Omental fat pad (tissue), 4 donors: ENCODE measurements around the gene AP1G2. TPM values are rescaled to one million over a fixed set of nuclear protein-coding genes. Genes with fewer than 3 reads are reported as not detected.

Experiments
- ATAC-seq: fragments of 150-250 bp; one replicate; pipeline ENCODE4 v1.9.1; 2016; ENCODE audit warnings: mild to moderate bottlenecking, moderate library complexity; ENCODE audit not compliant: low FRiP score
- DNase-seq: peaks from one replicate; pipeline ENCODE4 v3.0.0-alpha.2; 2019; ENCODE audit warnings: low spot score
- total RNA-seq, 4 donors: library from RNA; depleted of rRNA; stranded (reverse); fragments of >200 nt; gene quantifications; one replicate each; pipeline ENCODE4 v1.1.0, GENCODE V29; 2016
- TF ChIP-seq, protein P1 (sequence below), 3 donors: fragments of 450-650 bp; IDR thresholded peaks; one replicate each; pipeline ENCODE4 v1.5.1; 2016 to 2017; ENCODE audit warnings: antibody characterized with exemption in 3 of 3, mild to moderate bottlenecking in 3 of 3, moderate library complexity in 2 of 3

The AP1G2 gene
- total RNA-seq, result 10 to 100 TPM; 49.5 to 72.9 (median 58.0) TPM

GRCh38 chr14:23567186-23568020 lies at the start of gene AP1G2:
Gene AP1G2, minus strand, starts transcription at chr14:23567791. Its CDS starts 477 bp downstream, at chr14:23567314.
- TF ChIP-seq, protein P1, sequence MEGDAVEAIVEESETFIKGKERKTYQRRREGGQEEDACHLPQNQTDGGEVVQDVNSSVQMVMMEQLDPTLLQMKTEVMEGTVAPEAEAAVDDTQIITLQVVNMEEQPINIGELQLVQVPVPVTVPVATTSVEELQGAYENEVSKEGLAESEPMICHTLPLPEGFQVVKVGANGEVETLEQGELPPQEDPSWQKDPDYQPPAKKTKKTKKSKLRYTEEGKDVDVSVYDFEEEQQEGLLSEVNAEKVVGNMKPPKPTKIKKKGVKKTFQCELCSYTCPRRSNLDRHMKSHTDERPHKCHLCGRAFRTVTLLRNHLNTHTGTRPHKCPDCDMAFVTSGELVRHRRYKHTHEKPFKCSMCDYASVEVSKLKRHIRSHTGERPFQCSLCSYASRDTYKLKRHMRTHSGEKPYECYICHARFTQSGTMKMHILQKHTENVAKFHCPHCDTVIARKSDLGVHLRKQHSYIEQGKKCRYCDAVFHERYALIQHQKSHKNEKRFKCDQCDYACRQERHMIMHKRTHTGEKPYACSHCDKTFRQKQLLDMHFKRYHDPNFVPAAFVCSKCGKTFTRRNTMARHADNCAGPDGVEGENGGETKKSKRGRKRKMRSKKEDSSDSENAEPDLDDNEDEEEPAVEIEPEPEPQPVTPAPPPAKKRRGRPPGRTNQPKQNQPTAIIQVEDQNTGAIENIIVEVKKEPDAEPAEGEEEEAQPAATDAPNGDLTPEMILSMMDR (IDR thresholded peaks at IDR 0.05), result no peak
- ATAC-seq (peak; percentile 91), DNase-seq (peak; percentile 49)

DNA sequence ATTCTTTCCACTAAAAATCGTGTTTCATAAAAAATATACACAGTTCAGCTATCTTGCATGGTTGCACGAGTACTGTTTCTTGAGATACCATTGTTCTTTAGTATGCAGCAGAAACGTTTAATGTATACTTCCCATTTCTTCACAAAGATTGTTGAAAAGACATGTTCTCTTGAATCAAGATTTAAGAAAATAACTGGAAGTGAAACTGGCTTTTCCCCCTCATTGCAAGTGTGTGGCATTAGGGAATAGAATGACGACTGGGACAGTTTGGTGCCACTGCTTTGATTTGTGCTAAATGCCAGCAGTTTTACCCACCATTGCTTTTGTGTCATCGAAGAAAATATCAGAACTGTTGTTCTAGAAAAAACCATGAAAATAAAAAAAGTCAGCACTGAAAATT lies 48.3 kb upstream of the AP1G2 start:
- DNase-seq (no peak), ATAC-seq (no peak)
- TF ChIP-seq, protein P1 (IDR thresholded peaks at IDR 0.05), result no peak

DNA sequence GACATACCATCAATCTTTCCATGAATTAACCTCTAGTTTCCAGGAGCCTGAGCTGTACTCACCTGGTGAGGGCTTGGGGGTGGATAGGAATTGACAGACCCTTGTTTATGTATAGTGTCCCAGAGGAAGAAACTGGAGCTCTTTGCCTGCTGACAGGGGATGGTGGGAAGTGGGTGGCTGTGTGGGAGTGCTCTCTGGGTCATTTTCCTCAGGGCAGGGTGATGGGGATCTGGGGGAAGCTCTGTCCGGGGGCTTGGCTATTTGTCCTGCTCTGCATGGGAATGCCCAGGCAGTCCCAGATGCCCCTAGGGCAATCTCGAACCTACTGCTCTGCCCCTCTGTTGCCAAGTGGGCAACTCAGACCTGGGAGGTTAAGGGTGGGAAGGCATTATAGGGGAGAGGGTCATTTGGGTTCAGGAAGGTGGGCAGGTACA lies 46.8 kb upstream of the AP1G2 start:
- ATAC-seq (no peak), DNase-seq (no peak)
- TF ChIP-seq, protein P1 (IDR thresholded peaks at IDR 0.05), result no peak

DNA sequence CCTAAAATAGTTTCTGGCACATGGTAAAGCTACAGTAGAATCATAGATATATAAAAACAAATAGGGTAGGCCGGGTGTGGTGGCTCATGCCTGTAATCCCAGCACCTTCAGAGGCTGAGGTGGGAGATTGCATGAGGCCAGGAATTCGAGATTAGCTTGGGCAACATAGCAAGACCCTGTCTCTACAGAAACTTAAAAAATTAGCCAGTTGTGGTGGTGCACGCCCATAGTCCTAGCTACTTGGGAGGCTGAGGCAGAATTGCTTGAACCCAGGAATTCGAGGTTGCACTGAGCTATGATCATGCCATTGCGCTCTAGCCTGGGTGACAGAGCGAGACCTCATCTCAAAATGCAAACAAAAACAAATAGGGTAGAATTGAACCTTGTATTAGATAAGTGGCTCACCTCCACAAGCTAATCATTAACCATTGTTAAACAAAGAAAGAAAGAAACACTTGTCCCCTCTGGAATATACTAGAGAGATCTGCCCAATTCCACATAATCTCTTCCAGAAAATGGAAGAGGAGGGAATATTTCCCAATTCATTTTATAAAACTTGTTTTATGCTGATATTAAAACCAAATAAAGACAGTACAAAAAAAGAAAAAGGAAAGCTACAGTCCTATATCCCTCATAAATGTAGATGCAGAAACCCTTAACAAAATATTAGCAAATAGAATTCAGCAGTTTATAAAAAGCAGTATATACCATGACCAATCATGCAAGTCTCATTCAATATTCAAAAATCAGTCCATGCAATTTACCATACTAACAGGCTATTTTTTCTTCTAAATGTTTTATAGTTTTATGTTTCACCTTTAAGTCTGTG lies 45.9 kb upstream of the AP1G2 start:
- DNase-seq (no peak), ATAC-seq (no peak)
- TF ChIP-seq, protein P1 (IDR thresholded peaks at IDR 0.05), result no peak

DNA sequence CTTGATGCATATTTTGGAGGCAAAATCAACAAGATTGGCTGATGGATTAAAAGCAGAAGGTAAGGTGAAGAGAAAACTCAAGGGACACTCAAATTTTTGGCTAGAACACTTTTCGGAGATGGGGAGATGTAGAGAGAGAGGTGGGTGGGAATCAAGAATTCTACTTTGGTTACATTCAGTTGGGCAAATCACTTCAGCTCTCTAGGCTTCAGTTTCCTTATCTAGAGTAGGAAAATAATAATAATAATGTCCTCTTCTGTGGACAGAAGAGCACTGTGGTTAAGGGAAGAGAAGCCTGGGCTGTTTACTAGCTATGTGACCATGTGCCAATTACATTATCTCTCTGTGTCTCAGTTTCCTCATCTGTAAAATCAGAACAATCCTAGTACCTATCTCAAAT lies 45.2 kb upstream of the AP1G2 start:
- ATAC-seq, result no peak
- DNase-seq, result no peak
- TF ChIP-seq, protein P1 (IDR thresholded peaks at IDR 0.05), result no peak

DNA sequence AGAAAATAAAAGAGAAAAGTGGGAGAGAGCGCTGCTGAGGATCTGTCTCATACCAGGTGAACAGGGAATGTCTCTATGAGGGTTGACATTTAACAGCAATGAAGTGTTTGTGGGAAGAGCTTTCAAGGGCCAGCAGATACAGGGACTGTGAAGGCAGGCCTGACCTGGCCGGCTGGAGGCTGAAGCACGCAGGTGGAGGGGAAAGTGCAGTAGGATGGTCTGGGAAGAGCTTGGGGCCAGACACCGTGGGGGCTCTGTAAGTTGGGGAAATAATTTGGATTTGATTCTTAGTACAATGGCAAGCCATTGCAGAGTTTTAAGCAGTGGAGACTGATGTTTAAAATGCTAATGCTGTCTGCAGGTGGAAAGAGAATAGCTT lies 44.8 kb upstream of the AP1G2 start:
- no peak for ATAC-seq
- TF ChIP-seq, protein P1 (IDR thresholded peaks at IDR 0.05), result no peak

More for the DNA sequence above, 44.8 kb upstream of the AP1G2 start:
- DNase-seq, result no peak
